K562 (cell line): Measurements from ENCODE around the gene ZNF391. TPM values are rescaled to one million over a fixed set of nuclear protein-coding genes. Genes with fewer than 3 reads are reported as not detected.

ENCODE experiments used
- BCL6 ChIP-seq: fragments of 250-450 bp; sonication (Bioruptor Pico); IDR thresholded peaks from 2 replicates; pipeline ENCODE4 v1.4.0; 2020
- BMI1 ChIP-seq: fragments of 150-350 bp; IDR thresholded peaks from 2 replicates; pipeline ENCODE4 v1.6.1; 2014; ENCODE audit warnings: low read length
- CBFB ChIP-seq: sonication (generic); formaldehyde crosslinking; IDR thresholded peaks from 2 replicates; pipeline ENCODE4 v1.4.0; 2020; ENCODE audit warnings: mild to moderate bottlenecking, missing genetic modification reagents
- DEAF1 ChIP-seq: fragments of 450-650 bp; formaldehyde crosslinking; IDR thresholded peaks from 2 replicates; pipeline ENCODE4 v1.4.0; 2020; ENCODE audit warnings: mild to moderate bottlenecking, moderate library complexity
- FOSL1 ChIP-seq: fragments of 200-800 bp; sonication (Bioruptor generic); conservative IDR thresholded peaks from 2 replicates; pipeline ENCODE4 v1.6.1; 2016; ENCODE audit warnings: missing genetic modification characterization, missing compliant biosample characterization
- JUN ChIP-seq, 2 experiments: sonication (generic) in 1 of 2; formaldehyde crosslinking in 1 of 2; IDR thresholded peaks; 2 replicates each; pipeline versions ENCODE4 v1.6.1 to v1.8.0; 2012 to 2022; ENCODE audit warnings: borderline replicate concordance in 2 of 2, mild to moderate bottlenecking in 2 of 2, improper control_type of control experiment in 1 of 2, low read depth in 1 of 2, low read length in 1 of 2, missing genetic modification reagents in 1 of 2
- JUND ChIP-seq, 2 experiments: IDR thresholded peaks; 2 replicates in 1 of 2; 3 replicates in 1 of 2; pipeline ENCODE4 v1.6.1; 2011; ENCODE audit warnings: borderline replicate concordance in 2 of 2, low read depth in 2 of 2, low read length in 2 of 2, improper control_type of control experiment in 1 of 2, missing biosample characterization in 1 of 2, missing genetic modification characterization in 1 of 2, missing genetic modification reagents in 1 of 2
- KDM4B ChIP-seq, 2 experiments: fragments of 450-650 bp in 1 of 2; sonication (generic) in 1 of 2; IDR thresholded peaks; 2 replicates each; pipeline ENCODE4 v1.6.1; 2016 to 2017; ENCODE audit warnings: borderline replicate concordance in 2 of 2, antibody characterized with exemption in 1 of 2, low read depth in 1 of 2, mild to moderate bottlenecking in 1 of 2
- MECOM ChIP-seq: fragments of 250-450 bp; sonication (Bioruptor Pico); IDR thresholded peaks from 2 replicates; pipeline ENCODE4 v1.8.0; 2022; ENCODE audit warnings: inconsistent platforms
- NONO ChIP-seq, 2 experiments: fragments of 200-400 bp in 1 of 2; fragments of 450-650 bp in 1 of 2; formaldehyde crosslinking in 1 of 2; IDR thresholded peaks; 2 replicates each; pipeline ENCODE4 v1.6.1; 2017; ENCODE audit warnings: low read depth in 2 of 2, mild to moderate bottlenecking in 2 of 2, moderate library complexity in 2 of 2, low read length in 1 of 2
- POLR2B ChIP-seq: fragments of 450-650 bp; IDR thresholded peaks from 2 replicates; pipeline ENCODE4 v1.6.1; 2018; ENCODE audit warnings: low read depth; ENCODE audit not compliant: partially characterized antibody
- RAD21 ChIP-seq, 2 experiments: fragments of 250-450 bp in 1 of 2; fragments of 450-650 bp in 1 of 2; sonication (Bioruptor Pico) in 1 of 2; formaldehyde crosslinking in 1 of 2; IDR thresholded peaks in 1 of 2; conservative IDR thresholded peaks in 1 of 2; 2 replicates each; pipeline versions ENCODE4 v1.4.0 to v1.8.0; 2020 to 2022; ENCODE audit warnings: mild to moderate bottlenecking in 2 of 2, moderate library complexity in 1 of 2
- RFX7 ChIP-seq: fragments of 250-450 bp; sonication (Bioruptor Pico); IDR thresholded peaks from 2 replicates; pipeline ENCODE4 v1.5.1; 2021; ENCODE audit warnings: mild to moderate bottlenecking
- SIX5 ChIP-seq, 2 experiments: IDR thresholded peaks; 2 replicates each; pipeline ENCODE4 v1.6.1; 2011; ENCODE audit warnings: low read length in 2 of 2, borderline replicate concordance in 1 of 2, low read depth in 1 of 2, mild to moderate bottlenecking in 1 of 2, moderate library complexity in 1 of 2; ENCODE audit not compliant: insufficient read depth in 1 of 2
- SMAD2 ChIP-seq: fragments of 150-350 bp; IDR thresholded peaks from 2 replicates; pipeline ENCODE4 v1.6.1; 2014; ENCODE audit warnings: low read depth, mild to moderate bottlenecking, low read length
- SMARCA4 ChIP-seq: fragments of 450-650 bp; IDR thresholded peaks from 2 replicates; pipeline ENCODE4 v1.6.1; 2016
- SRSF1 ChIP-seq: fragments of 200-400 bp; formaldehyde crosslinking; IDR thresholded peaks from 2 replicates; pipeline ENCODE4 v1.6.1; 2017; ENCODE audit warnings: mild to moderate bottlenecking, low read depth, low read length, moderate library complexity
- TCF7 ChIP-seq: sonication (generic); IDR thresholded peaks from 2 replicates; pipeline ENCODE4 v1.6.1; 2016; ENCODE audit warnings: antibody characterized with exemption, borderline replicate concordance
- TFAP4 ChIP-seq: sonication (generic); formaldehyde crosslinking; IDR thresholded peaks from 2 replicates; pipeline ENCODE4 v1.8.0; 2022; ENCODE audit warnings: missing genetic modification reagents, mild to moderate bottlenecking, moderate library complexity, borderline replicate concordance
- ZNF263 ChIP-seq: sonication (generic); formaldehyde crosslinking; IDR thresholded peaks from 2 replicates; pipeline ENCODE4 v1.8.0; 2022; ENCODE audit warnings: mild to moderate bottlenecking, missing genetic modification reagents, borderline replicate concordance
- ZNF398 ChIP-seq: fragments of 250-450 bp; sonication (Bioruptor Pico); IDR thresholded peaks from 2 replicates; pipeline ENCODE4 v1.8.0; 2021; ENCODE audit warnings: moderate library complexity, mild to moderate bottlenecking, inconsistent platforms
- ZNF512 ChIP-seq: IDR thresholded peaks from 2 replicates; pipeline ENCODE4 v1.6.1; 2016; ENCODE audit warnings: missing genetic modification characterization, missing compliant biosample characterization
- polyA plus RNA-seq, 8 experiments: library from polyadenylated mRNA; depleted of rRNA in 4 of 8; stranded (reverse) in 5 of 8; unstranded in 3 of 8; fragments of >200 nt; fragmentation: Nextera tagmentation in 2 of 8; fragmentation: Illumina TruSeq in 1 of 8; extraction: Ambion mirVana in 2 of 8; extraction: Trizol in 1 of 8; gene quantifications; 2 replicates each; pipeline versions ENCODE4 v1.2.1 to v1.2.3, GENCODE V29; 2011 to 2014; ENCODE audit warnings: inconsistent platforms in 1 of 8, missing spikeins in 1 of 8
- total RNA-seq, 7 experiments: library from RNA; depleted of rRNA in 6 of 7; stranded (reverse); fragments of >200 nt in 6 of 7; fragmentation: Illumina TruSeq in 2 of 7; extraction: Trizol in 2 of 7; gene quantifications; 2 replicates each; pipeline versions ENCODE4 v1.2.1 to v1.2.3, GENCODE V29; 2011 to 2021; ENCODE audit warnings: low replicate concordance in 1 of 7

The ZNF391 gene
- total and polyA plus RNA-seq, 9 of the 15 experiments (the other 6 are each of a cell fraction or from before 2014, with no cell fraction given), result 2.3 to 10.1 (median 5.8) TPM

GRCh38 chr6:27415898-27416297 lies 27.3 kb downstream of the ZNF391 start (continued):
- TF ChIP-seq KDM4B (IDR thresholded peaks at IDR 0.05; ENCODE audit: borderline replicate concordance in 2 of 2, low read depth in 1 of 2), result no peak
- TF ChIP-seq DEAF1 (CRISPR knock-in tag), result no peak
- no peak for TF ChIP-seq NONO (IDR thresholded peaks at IDR 0.05; ENCODE audit: low read depth in 2 of 2, low read length in 1 of 2)
- no peak for TF ChIP-seq TFAP4
- no peak for TF ChIP-seq SRSF1
- peak; percentile 84 for TF ChIP-seq JUND (IDR thresholded peaks at IDR 0.05; ENCODE audit: borderline replicate concordance, low read depth, low read length)
- peak; percentile 91 for TF ChIP-seq JUND (tag; IDR thresholded peaks at IDR 0.05; ENCODE audit: borderline replicate concordance, low read depth, low read length)
- TF ChIP-seq RAD21 (CRISPR knock-in tag; conservative IDR thresholded peaks at IDR 0.05 in 1 of 2, IDR thresholded peaks at IDR 0.05 in 1 of 2), result no peak
- TF ChIP-seq MECOM, result no peak
- no peak for TF ChIP-seq SIX5 (IDR thresholded peaks at IDR 0.05; ENCODE audit: borderline replicate concordance in 1 of 2, insufficient read depth in 1 of 2, low read depth in 1 of 2, low read length in 2 of 2)
- no peak for TF ChIP-seq SMAD2
- TF ChIP-seq SMARCA4, result peak; percentile 41; the same call in 1 of the 2 replicates
- no peak for TF ChIP-seq ZNF512 (tag)
- no peak for TF ChIP-seq CBFB (CRISPR knock-in tag)
- no peak for TF ChIP-seq POLR2B
- no peak for TF ChIP-seq ZNF263
- TF ChIP-seq BCL6 (CRISPR knock-in tag), result no peak
- no peak for TF ChIP-seq TCF7
- no peak for TF ChIP-seq BMI1
- peak; percentile 80 for TF ChIP-seq FOSL1 (tag)
- TF ChIP-seq JUN (IDR thresholded peaks at IDR 0.05; ENCODE audit: borderline replicate concordance, low read depth, low read length), result peak; percentile 67; the same call in 1 of the 2 replicates
- no peak for TF ChIP-seq JUN (CRISPR knock-in tag; IDR thresholded peaks at IDR 0.05; ENCODE audit: borderline replicate concordance)
- no peak for TF ChIP-seq RFX7 (CRISPR knock-in tag)
- no peak for TF ChIP-seq ZNF398 (CRISPR knock-in tag)
